Embryonic facial prominence (tissue), 1 donor: Measurements from ENCODE around the gene LMBR1L.
"Not testable (repeated sequence)": the region's sequence is repeated elsewhere in the genome, so short reads cannot be mapped to it uniquely, and the experiment has no call there.

Experiments
- DNase-seq: peaks from one replicate; pipeline ENCODE4 v3.0.0-alpha.2; 2016; ENCODE audit errors: extremely low spot score

The LMBR1L gene, protein sequence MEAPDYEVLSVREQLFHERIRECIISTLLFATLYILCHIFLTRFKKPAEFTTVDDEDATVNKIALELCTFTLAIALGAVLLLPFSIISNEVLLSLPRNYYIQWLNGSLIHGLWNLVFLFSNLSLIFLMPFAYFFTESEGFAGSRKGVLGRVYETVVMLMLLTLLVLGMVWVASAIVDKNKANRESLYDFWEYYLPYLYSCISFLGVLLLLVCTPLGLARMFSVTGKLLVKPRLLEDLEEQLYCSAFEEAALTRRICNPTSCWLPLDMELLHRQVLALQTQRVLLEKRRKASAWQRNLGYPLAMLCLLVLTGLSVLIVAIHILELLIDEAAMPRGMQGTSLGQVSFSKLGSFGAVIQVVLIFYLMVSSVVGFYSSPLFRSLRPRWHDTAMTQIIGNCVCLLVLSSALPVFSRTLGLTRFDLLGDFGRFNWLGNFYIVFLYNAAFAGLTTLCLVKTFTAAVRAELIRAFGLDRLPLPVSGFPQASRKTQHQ

GRCh38 chr12:49110464-49111155 is at the start of gene LMBR1L:
LMBR1L (minus strand) TSS chr12:49110847; CDS start chr12:49110555, 292 bp downstream.
- peak; percentile 99 for DNase-seq

GRCh38 chr12:49160399-49160798 is 49.8 kb upstream of the LMBR1L start:
- no peak for DNase-seq

GRCh38 chr12:49154221-49154620 is 43.6 kb upstream of the LMBR1L start:
- DNase-seq, result no peak

DNA sequence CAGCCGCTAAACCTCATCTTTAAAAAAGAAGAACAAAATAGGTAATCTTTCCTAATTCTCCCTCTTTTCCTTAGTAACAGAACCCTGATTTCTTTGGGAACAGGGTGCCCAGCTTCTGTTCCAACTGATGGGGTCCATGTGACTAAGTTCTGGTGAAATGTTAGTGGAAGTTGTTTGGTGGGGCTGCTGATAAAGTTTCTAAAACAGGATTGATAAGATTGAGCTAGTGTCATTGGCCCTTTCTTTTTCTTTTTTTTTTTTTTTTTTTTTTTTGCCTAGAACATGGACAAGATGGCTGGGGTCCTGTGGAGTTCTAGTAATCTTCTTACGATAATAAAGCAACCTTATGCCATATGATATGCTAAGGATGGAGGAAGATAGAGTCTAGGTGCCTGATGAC is 36.7 kb upstream of the LMBR1L start:
- DNase-seq, result no peak

DNA sequence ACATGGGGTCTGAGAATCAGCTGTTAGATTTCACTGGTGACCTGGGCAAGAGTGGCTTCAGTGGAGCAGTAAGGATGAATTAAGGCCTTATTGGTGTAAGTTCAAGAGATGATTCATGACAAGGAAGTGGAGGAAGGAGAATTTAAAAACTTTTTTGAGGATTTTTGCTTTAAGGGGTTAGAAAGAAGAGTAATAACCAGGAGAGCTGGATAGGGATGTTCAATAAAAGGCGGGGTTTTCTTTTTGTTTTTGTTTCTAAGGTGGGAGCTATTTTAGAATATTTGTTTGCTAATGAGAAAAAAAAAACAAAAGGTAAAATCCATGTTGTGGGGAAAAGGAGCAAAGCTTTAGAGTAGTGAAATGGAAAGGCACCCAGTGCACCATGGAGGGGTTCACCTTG is 35.8 kb upstream of the LMBR1L start:
- DNase-seq, result no peak

GRCh38 chr12:49144384-49144783 is 33.7 kb upstream of the LMBR1L start:
- DNase-seq, result no peak

- DNase-seq, result no peak
Observed at GRCh38 chr12:49138999-49139398, 28.4 kb upstream of the LMBR1L start.

DNA sequence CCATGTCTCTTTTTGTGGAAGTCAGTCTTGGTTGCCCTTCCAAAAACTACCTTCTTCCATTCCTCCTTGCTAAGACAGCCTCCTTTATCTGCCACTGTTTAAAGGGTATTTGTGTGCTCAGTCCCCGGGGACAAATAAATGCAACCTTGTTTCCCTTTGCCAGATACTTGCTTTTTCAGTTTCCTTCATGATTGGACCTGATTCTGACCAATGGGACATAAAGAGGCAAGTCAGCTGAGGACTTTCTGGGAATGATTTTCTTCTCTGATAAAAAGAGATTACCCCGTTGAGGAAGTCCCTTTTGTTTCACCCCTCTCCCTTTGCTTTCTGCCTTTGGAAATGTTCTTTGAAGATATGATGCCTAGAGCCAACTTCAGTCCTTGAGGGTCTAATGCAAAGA is 27.9 kb upstream of the LMBR1L start:
- DNase-seq, result no peak

GRCh38 chr12:49137476-49137875 is 26.8 kb upstream of the LMBR1L start:
- no peak for DNase-seq

DNA sequence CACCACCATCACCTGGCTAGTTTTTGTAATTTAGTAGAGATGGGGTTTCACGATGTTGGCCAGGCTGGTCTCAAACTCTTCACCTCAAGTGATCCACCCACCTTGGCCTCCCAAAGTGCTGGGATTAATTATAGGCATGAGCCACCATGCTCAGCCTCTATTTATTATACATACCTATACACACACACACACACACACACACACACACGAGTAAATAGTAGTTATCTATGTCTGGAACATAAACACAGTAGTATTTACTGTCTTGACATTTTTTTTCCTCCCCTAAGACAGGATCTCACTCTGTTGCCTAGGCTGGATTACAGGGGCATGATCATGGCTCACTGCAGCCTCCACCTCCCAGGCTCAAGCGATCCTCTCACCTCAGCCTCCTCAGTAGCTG is 26.4 kb upstream of the LMBR1L start:
- not testable (repeated sequence) for DNase-seq

DNA sequence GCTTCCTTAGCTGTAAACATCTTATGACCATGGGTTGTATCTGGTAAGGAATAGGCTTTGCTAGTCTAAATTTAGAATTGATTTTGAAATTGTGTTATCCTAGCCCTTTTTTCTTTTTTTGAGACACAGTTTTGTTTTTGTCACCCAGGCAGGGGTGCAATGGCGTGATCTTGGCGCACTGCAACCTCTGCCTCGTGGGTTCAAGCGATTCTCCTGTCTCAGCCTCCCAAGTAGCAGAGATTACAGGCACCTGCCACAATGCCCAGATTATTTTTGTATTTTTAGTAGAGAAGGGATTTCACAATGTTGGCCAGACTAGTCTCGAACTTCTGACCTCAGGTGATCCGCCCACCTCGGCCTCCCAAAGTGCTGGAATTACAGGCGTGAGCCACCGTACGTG is 22.9 kb upstream of the LMBR1L start:
- DNase-seq, result no peak

GRCh38 chr12:49133014-49133413 is 22.4 kb upstream of the LMBR1L start:
- DNase-seq, result no peak

- peak; percentile 57 for DNase-seq
Observed at GRCh38 chr12:49131894-49132461, 21.3 kb upstream of the LMBR1L start.

- DNase-seq, result peak; percentile 85
Observed at GRCh38 chr12:49131051-49131893, 20.6 kb upstream of the LMBR1L start, which contains the start of gene TUBA1B. TUBA1B (minus strand) TSS chr12:49131395; CDS start chr12:49131300, 95 bp downstream.

- peak; percentile 86 for DNase-seq
Observed at GRCh38 chr12:49130151-49131050, 19.8 kb upstream of the LMBR1L start.

DNA sequence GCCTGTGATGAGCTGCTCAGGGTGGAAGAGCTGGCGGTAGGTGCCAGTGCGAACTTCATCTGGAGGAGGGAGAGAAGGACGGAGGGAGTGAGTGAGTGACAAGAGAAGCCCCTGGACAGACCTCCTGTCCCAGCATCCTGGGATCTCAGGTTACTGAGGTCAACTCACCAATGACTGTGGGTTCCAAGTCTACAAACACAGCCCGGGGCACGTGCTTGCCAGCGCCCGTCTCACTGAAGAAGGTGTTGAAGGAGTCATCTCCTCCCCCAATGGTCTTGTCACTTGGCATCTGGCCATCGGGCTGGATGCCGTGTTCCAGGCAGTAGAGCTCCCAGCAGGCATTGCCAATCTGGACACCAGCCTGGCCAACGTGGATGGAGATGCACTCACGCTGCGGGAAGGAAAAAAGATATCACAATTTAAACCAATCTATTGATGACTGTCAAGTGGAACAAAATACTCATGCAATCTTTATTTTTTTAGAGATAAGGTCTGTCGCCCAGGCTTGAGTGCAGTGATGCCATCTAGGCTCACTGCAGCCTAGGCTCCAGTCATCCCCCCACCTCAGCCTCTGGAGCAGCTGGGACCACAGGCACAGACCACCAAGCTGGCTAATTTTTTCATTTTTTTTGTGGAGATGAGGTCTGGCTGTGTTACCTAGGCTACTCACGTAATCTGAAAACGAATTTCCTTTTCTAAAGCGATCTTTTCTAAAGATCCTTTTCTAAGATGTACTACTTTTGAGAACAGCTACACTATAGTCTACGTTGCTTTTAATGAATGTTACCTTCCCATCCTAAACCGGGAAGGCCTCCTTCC is 18.9 kb upstream of the LMBR1L start:
- DNase-seq, result no peak

DNA sequence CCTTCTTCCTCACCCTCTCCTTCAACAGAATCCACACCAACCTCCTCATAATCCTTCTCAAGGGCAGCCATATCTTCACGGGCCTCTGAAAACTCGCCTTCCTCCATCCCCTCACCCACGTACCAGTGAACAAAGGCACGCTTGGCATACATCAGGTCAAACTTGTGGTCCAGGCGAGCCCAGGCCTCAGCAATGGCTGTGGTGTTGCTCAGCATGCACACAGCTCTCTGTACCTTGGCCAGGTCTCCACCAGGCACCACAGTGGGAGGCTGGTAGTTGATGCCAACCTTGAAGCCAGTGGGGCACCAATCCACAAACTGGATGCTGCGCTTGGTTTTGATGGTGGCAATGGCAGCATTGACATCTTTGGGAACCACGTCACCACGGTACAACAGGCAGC is 17.3 kb upstream of the LMBR1L start:
- DNase-seq, result not testable (repeated sequence)

GRCh38 chr12:49126852-49127763 is 16.5 kb upstream of the LMBR1L start:
- DNase-seq, result no peak
